ENCODE measurements around the gene MYG1.

GRCh38 chr12:53328043-53328435 is 28.5 kb downstream of the MYG1 start:
- no peak for TF ChIP-seq CTCF (IDR thresholded peaks at IDR 0.05)
- TF ChIP-seq POLR2AphosphoS5 (IDR thresholded peaks at IDR 0.05): no peak
- TF ChIP-seq POLR2A (IDR thresholded peaks at IDR 0.05): no peak

Measured in sigmoid colon (tissue), 4 donors.